Sigmoid colon (tissue), 7 donors: Measurements from ENCODE around the gene MISP3. TPM values are rescaled to one million over a fixed set of nuclear protein-coding genes. Genes with fewer than 3 reads are reported as not detected.
A peak's percentile ranks its signal among the peaks of the same experiment; 100 is the strongest.

Experiments
- DNase-seq: peaks from one replicate; pipeline ENCODE4 v3.0.0-alpha.2; 2019
- H3K27ac ChIP-seq, 4 donors: fragments of 200-600 bp; sonication (generic); one replicate each; pipeline ENCODE4 v1.5.1; 2016 to 2019; ENCODE audit warnings: mild to moderate bottlenecking in 1 of 4
- H3K27me3 ChIP-seq, 3 donors: fragments of 200-600 bp; sonication (generic); one replicate each; pipeline ENCODE4 v1.5.1; 2019; ENCODE audit warnings: mild to moderate bottlenecking in 1 of 3
- H3K36me3 ChIP-seq, 4 donors: fragments of 200-600 bp; sonication (generic); one replicate each; pipeline ENCODE4 v1.5.1; 2016 to 2019
- H3K4me1 ChIP-seq, 4 donors: fragments of 200-600 bp; sonication (generic); one replicate each; pipeline ENCODE4 v1.5.1; 2017 to 2019
- H3K4me3 ChIP-seq, 4 donors: fragments of 200-600 bp; sonication (generic); one replicate each; pipeline ENCODE4 v1.5.1; 2017 to 2019; ENCODE audit warnings: mild to moderate bottlenecking in 2 of 4, moderate library complexity in 1 of 4
- H3K9me3 ChIP-seq, 4 donors: fragments of 200-600 bp in 3 of 4; sonication (generic) in 3 of 4; one replicate each; pipeline versions ENCODE4 v1.5.1 to v1.6.1; 2013 to 2019
- EP300 ChIP-seq, 4 donors: sonication (generic); formaldehyde crosslinking; IDR thresholded peaks; one replicate each; pipeline ENCODE4 v1.6.1; 2017; ENCODE audit warnings: antibody characterized with exemption in 4 of 4
- POLR2A ChIP-seq, 2 donors: fragments of 450-650 bp; IDR thresholded peaks; one replicate each; pipeline ENCODE4 v1.6.1; 2016; ENCODE audit warnings: antibody characterized with exemption in 2 of 2, mild to moderate bottlenecking in 2 of 2, moderate library complexity in 2 of 2
- POLR2AphosphoS5 ChIP-seq, 4 donors: sonication (generic); formaldehyde crosslinking; IDR thresholded peaks; one replicate each; pipeline ENCODE4 v1.6.1; 2017; ENCODE audit warnings: antibody characterized with exemption in 4 of 4
- WGBS, 2 donors: extraction: QIAGEN DNeasy Blood & Tissue Kit; methylation state at CpG; one replicate each; pipeline ENCODE4 v1.1.7; 2013; 5-methylcytosine and 5-hydroxymethylcytosine counted together
- intact Hi-C: fragments of 100-400 bp; cut with DNase I; formaldehyde crosslinking; loops from one replicate; pipeline ENCODE4 v1.15.1; 2023
- polyA plus RNA-seq, 3 donors: library from polyadenylated mRNA; stranded (reverse); fragments of 200-250 nt; gene quantifications; one replicate each; pipeline ENCODE4 v1.2.3, GENCODE V29; 2013
- total RNA-seq, 4 donors: library from RNA; depleted of rRNA; stranded (reverse); fragments of >200 nt; gene quantifications; one replicate each; pipeline ENCODE4 v1.1.0, GENCODE V29; 2016
- TF ChIP-seq, protein P1 (sequence below), 4 experiments: fragments of 450-650 bp in 3 of 4; fragments of 200-600 bp in 1 of 4; IDR thresholded peaks; one replicate each; pipeline ENCODE4 v1.5.1; 2016 to 2019; ENCODE audit warnings: antibody characterized with exemption in 4 of 4, mild to moderate bottlenecking in 3 of 4, moderate library complexity in 2 of 4
- donor health status: healthy with polysubstance abuse.
- donor health status: Bipolar disorder and iron deficiency.
- donor health status: healthy.

MISP3 gene
- total and polyA plus RNA-seq, 7 donors = 1.4 to 26.4 (median 3.8) TPM

GRCh38 chr19:14090509-14091080 is 18.0 kb downstream of the MISP3 start, which contains the start of gene SAMD1:
Gene SAMD1 (minus strand): TSS chr19:14090751.
- intact Hi-C loops = loop anchor here (2.0 kb wide), 1 partner anchor 24 kb away; no protein-coding TSS in a partner anchor
- peak; percentile 98 for DNase-seq
- H3K27ac ChIP-seq = peak within 1 kb of the TSS; percentile 91 to 98 (median 96)
- peak within 1 kb of the TSS; percentile 60 to 84 (median 72) for H3K4me3 ChIP-seq
- TF ChIP-seq, protein P1, sequence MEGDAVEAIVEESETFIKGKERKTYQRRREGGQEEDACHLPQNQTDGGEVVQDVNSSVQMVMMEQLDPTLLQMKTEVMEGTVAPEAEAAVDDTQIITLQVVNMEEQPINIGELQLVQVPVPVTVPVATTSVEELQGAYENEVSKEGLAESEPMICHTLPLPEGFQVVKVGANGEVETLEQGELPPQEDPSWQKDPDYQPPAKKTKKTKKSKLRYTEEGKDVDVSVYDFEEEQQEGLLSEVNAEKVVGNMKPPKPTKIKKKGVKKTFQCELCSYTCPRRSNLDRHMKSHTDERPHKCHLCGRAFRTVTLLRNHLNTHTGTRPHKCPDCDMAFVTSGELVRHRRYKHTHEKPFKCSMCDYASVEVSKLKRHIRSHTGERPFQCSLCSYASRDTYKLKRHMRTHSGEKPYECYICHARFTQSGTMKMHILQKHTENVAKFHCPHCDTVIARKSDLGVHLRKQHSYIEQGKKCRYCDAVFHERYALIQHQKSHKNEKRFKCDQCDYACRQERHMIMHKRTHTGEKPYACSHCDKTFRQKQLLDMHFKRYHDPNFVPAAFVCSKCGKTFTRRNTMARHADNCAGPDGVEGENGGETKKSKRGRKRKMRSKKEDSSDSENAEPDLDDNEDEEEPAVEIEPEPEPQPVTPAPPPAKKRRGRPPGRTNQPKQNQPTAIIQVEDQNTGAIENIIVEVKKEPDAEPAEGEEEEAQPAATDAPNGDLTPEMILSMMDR (IDR thresholded peaks at IDR 0.05) = no peak
- peak in 1 of 4 donors; percentile 9 for TF ChIP-seq POLR2AphosphoS5 (IDR thresholded peaks at IDR 0.05)
- no peaks in the 10 kb centered on the region for H3K27me3 ChIP-seq
- peaks cover 0 to 17% (median 12%) of the 10 kb centered on the region in 4 donors for H3K36me3 ChIP-seq
- H3K9me3 ChIP-seq = peaks cover 4 to 6% (median 5%) of the 10 kb centered on the region in 4 donors
- WGBS, 2 donors = 1% methylated on average over 59 to 62 of the region's 65 CpGs
- H3K4me1 ChIP-seq = peaks cover 0 to 20% (median 17%) of the 10 kb centered on the region in 4 donors

- intact Hi-C loops = loop anchor here (2.0 kb wide), 1 partner anchor 24 kb away; no protein-coding TSS in a partner anchor
- H3K9me3 ChIP-seq = peaks cover 4 to 6% (median 5%) of the 10 kb centered on the region in 4 donors
- TF ChIP-seq, protein P1 (IDR thresholded peaks at IDR 0.05) = peak in 1 of 4 experiments; percentile 15
- TF ChIP-seq POLR2AphosphoS5 (IDR thresholded peaks at IDR 0.05) (peak; percentile 62 to 81 (median 76)), POLR2A (IDR thresholded peaks at IDR 0.05) (no peak)
- no peak for DNase-seq
- peak overlapping the region; percentile 91 to 98 (median 96) for H3K27ac ChIP-seq
- H3K36me3 ChIP-seq = peaks cover 0 to 22% (median 12%) of the 10 kb centered on the region in 4 donors
- peaks cover 0 to 20% (median 17%) of the 10 kb centered on the region in 4 donors for H3K4me1 ChIP-seq
- no peaks in the 10 kb centered on the region for H3K27me3 ChIP-seq
- 0% methylated on average over 63 to 69 of the region's 72 CpGs for WGBS, 2 donors
- peak overlapping the region; percentile 60 to 84 (median 72) for H3K4me3 ChIP-seq
These were observed 18.7 kb downstream of the MISP3 start for GRCh38 chr19:14091081-14091812.

- TF ChIP-seq POLR2A (IDR thresholded peaks at IDR 0.05) (no peak), POLR2AphosphoS5 (IDR thresholded peaks at IDR 0.05) (no peak), EP300 (IDR thresholded peaks at IDR 0.05) (no peak)
- TF ChIP-seq, protein P1 (IDR thresholded peaks at IDR 0.05) = no peak
- 14 to 21% methylated on average over 15 of the region's 15 CpGs for WGBS, 2 donors
- intact Hi-C loops = loop anchor here (2.0 kb wide), 1 partner anchor 23 kb away; no protein-coding TSS in a partner anchor
These were observed 19.4 kb downstream of the MISP3 start for GRCh38 chr19:14091813-14092462.

DNA sequence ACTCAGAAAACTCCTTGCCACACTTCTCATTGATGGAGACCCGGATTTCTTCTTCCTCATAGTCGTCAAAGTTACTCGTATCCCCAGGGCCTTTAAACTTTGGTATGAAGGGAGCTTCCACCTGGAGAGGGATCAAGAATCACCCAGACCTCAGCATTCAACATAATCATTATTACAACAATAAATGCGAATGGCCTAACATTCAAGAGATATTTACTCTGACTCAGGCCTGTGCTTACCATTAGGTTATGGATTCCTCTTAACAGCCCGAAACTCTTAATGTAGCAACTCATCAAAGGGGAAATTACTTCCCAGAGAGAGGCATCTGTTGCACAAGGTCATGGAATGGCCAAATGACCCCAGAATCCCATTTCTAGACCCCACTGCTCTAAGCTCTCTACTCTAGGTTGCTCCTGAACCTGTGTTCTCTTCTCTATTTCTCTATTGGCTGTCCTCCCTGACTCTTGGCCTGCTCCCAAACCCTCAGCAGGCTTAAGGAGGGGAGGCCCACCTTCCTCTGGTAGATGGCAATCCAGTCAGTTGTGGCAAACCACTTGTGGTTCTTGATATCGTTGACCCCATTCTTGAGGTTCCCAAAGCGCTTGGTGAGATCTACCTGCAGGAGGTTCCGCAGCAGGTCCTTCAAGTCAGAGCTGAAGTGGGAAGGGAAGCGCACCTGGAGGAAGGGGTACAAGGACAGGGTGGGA is 20.7 kb downstream of the MISP3 start:
- Histone ChIP-seq H3K9me3 (peaks cover 4 to 6% (median 5%) of the 10 kb centered on the region in 4 donors), H3K27ac (no peak overlapping the region), H3K36me3 (peaks cover 2 to 33% (median 18%) of the 10 kb centered on the region in 4 donors), H3K27me3 (no peaks in the 10 kb centered on the region), H3K4me3 (no peak overlapping the region), H3K4me1 (peaks cover 0 to 20% (median 17%) of the 10 kb centered on the region in 4 donors)
- WGBS, 2 donors = 95 to 97% methylated on average over 9 of the region's 9 CpGs
- no peak for DNase-seq
- TF ChIP-seq, protein P1 (IDR thresholded peaks at IDR 0.05) = no peak
- TF ChIP-seq EP300 (IDR thresholded peaks at IDR 0.05) (no peak), POLR2AphosphoS5 (IDR thresholded peaks at IDR 0.05) (no peak), POLR2A (IDR thresholded peaks at IDR 0.05) (no peak)
- intact Hi-C loops = no loop called here

More at GRCh38 chr19:14091813-14092462, 19.4 kb downstream of the MISP3 start:
- Histone ChIP-seq H3K9me3 (peaks cover 4 to 6% (median 5%) of the 10 kb centered on the region in 4 donors), H3K4me3 (peak overlapping the region; percentile 60 to 84 (median 72)), H3K36me3 (peaks cover 2 to 29% (median 15%) of the 10 kb centered on the region in 4 donors), H3K4me1 (peaks cover 0 to 20% (median 17%) of the 10 kb centered on the region in 4 donors), H3K27ac (peak overlapping the region; percentile 91 to 98 (median 96)), H3K27me3 (no peaks in the 10 kb centered on the region)
- DNase-seq = no peak
